G401 (cell line): ENCODE data around the gene DIP2C. TPM values are rescaled to one million over a fixed set of nuclear protein-coding genes. Genes with fewer than 3 reads are reported as not detected.

Experiments
- DNase-seq: peaks from one replicate; pipeline ENCODE4 v3.0.0-alpha.2; 2015; ENCODE audit warnings: low spot score
- in situ Hi-C: cut with HindIII; loops from 2 replicates; pipeline ENCODE4 v1.10.0; 2016; ENCODE audit warnings: low sequenced_read_pairs, mixed read lengths
- total RNA-seq: library from RNA; depleted of rRNA; stranded (reverse); fragments of >200 nt; shearing (Covaris generic); gene quantifications from 2 replicates; pipeline ENCODE4 v1.2.3, GENCODE V29; 2014

Gene DIP2C
- total RNA-seq, 1 experiment from 2014 or later: 9.0 TPM

DNA sequence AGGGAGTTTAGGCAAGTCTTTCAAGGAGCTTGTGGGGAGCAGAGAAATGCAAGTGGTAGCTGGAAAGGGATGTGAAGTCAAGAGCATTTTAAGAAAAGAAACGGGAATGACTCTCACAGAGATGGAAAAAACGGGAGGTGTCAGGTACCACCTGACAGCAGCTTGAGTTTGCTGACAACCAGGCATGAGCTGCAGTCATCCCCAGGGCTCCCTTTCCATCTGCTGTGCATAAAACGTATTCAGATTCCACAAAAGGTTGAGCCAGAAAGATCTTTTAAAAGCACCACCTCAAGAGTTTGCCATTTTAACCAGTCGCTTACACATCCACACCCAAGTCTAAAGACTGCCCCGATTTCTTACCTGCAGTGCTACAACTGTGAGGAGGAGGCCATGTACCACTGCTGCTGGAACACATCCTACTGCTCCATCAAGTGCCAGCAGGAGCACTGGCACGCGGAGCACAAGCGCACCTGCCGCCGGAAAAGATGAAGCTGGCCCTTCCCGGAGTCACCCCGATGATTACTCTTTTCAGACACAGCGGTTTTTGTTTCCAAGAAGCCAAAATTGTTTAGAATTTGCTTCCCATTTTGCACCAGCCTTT, 437.4 kb downstream of the DIP2C start:
- in situ Hi-C loops: no loop called here

DNA sequence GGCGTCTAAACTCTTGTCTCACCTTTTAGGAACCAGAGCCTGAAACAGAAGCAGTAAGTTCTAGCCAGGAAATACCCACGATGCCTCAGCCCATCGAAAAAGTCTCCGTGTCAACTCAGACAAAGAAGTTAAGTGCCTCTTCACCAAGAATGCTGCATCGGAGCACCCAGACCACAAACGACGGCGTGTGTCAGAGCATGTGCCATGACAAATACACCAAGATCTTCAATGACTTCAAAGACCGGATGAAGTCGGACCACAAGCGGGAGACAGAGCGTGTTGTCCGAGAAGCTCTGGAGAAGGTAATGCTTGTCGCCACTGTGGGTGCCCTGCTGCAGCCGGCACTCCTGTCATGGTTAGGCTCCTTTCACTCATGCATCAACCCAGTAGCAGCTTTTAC, 441.2 kb downstream of the DIP2C start:
- no peak for DNase-seq
- in situ Hi-C loops: no loop called here

More for the DNA sequence above, 437.4 kb downstream of the DIP2C start:
- DNase-seq: peak; percentile 85

DNA sequence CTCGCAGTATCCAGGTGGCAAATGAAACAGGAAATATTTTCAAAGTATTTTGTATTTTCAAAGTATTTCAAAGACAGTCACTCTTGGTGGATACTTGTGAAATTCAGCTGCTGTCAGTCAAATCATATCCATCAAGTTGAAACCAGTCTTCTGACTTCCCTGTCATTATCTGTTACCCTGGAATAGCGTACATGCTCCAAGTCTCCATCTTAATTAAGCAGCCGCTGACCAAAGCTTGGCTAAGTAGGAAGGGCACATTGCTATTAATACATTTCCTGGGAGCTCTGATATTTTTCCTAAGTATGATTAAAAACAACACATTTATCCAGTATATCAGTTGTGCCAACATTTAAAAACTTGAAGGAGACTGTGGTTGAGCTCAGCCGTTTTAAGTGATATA, 442.0 kb downstream of the DIP2C start:
- in situ Hi-C loops: no loop called here
- no peak for DNase-seq

DNA sequence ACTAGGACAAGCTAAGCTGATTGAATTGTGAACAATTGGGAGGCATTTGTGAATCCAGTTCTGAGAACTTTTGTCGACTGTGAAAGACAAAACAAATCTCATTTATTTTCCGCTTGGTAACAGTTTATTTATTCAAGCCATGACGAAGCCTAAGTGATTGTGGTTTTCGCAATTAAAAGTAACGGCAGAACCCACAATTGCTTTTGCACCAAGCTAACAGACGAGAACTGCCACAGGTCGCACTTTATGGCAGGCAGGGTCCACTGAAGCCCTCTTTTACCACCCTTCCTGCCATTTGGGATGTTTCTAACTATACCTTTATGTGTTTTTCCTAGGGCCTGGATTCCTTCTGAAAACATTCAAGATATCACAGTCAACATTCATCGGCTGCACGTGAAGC, 443.0 kb downstream of the DIP2C start:
- DNase-seq: no peak
- in situ Hi-C loops: no loop called here

DNA sequence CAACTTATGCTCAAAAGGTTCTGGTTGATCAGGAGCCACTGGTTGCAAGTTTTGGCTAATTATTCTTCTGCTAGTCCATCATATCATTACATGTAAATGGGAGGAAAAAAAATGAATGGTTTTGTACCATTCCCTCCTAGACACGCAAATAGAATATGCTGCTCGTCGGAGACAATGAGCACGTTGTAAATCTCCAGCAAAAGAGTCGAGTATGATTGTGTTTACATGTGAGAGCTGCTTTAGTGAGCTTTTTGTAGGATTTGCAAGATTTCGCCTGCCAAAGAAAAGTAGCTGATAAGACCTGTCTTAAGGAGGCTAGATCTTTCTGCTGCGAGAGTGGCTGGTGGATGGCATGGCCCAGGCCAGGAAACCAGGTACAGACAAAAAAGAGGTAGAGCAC, 445.2 kb downstream of the DIP2C start:
- no peak for DNase-seq
- in situ Hi-C loops: no loop called here

DNA sequence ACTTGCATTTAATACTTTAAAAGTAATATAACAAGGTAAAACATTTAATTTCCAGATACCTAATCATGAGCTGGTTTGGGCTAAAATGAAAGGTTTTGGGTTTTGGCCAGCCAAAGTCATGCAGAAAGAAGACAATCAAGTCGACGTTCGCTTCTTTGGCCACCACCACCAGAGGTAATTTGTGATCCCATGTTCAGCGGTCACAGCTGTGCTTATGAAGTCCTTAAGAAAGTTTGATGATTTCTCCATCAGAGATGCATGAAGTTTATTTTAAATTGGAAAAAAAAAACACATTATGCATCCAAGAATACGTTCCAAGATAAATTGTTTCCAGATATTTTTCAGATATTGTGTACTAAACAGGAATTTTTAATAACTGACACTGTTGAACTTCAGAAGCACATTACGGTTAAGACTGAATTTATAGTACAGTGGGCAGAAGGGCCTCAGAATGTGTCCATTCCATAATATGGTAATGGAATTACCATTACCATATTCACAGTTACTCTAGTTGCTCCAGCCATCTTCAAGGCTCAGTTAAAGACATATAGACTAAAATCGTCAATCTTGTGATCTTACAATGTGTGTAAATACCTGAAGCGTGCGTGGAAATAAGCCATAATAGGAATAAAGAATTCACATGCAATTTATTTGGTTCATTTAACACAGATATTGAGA, 447.4 kb downstream of the DIP2C start:
- DNase-seq: no peak
- in situ Hi-C loops: no loop called here

DNA sequence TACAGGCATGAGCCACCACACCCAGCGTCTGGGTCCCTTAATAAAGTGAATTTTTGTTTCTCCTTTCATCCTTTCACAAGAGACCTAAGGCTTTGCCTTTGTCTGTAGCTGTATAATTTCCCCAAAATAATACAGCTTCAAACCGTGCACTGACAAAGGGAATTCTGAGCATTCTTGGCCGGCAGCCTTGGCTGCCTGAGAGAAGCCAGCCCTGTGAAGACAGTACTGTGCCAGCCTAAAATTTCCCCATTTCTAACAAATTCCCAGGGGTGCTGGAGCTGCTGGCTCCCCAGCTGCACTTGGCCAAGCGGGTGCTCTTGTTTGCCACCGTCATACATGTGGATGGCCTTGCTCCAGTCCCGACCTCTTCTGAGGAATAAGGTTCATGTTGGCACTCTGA, 448.0 kb downstream of the DIP2C start:
- DNase-seq: peak; percentile 46
- in situ Hi-C loops: no loop called here

- no peak for DNase-seq
- in situ Hi-C loops: no loop called here
Measured at GRCh38 chr10:239109-239508, 450.4 kb downstream of the DIP2C start.

- in situ Hi-C loops: no loop called here
Measured at GRCh38 chr10:235915-236314, 453.6 kb downstream of the DIP2C start.

GRCh38 chr10:234708-235406, 454.6 kb downstream of the DIP2C start:
- DNase-seq: no peak
- in situ Hi-C loops: no loop called here

More at GRCh38 chr10:235915-236314, 453.6 kb downstream of the DIP2C start:
- no peak for DNase-seq

- in situ Hi-C loops: no loop called here
- no peak for DNase-seq
Measured at GRCh38 chr10:232878-233277, 456.6 kb downstream of the DIP2C start.

- DNase-seq: no peak
- in situ Hi-C loops: no loop called here
Measured at GRCh38 chr10:232061-232460, 457.4 kb downstream of the DIP2C start.

- in situ Hi-C loops: no loop called here
- DNase-seq: no peak
Measured at GRCh38 chr10:230758-231157, 458.7 kb downstream of the DIP2C start.

DNA sequence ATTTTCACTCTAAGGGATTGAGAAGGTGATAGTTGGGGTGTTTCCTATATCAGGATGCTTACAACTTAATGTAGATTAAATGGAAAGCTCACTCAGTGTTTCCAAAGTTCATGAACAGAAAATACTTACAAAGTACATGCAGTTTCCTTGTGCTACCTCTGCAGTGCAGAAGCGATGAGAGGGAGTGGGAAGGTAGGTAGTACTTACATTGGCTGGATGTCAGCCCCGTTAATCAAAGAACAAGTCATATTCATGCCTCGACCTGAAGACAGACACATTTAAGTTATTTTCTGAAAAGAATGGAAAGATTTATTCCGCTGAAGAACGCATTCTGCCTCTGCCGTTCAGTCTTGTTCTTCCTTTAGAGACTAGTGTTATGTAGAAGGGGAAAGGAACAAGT, 461.1 kb downstream of the DIP2C start:
- in situ Hi-C loops: no loop called here
- no peak for DNase-seq

DNA sequence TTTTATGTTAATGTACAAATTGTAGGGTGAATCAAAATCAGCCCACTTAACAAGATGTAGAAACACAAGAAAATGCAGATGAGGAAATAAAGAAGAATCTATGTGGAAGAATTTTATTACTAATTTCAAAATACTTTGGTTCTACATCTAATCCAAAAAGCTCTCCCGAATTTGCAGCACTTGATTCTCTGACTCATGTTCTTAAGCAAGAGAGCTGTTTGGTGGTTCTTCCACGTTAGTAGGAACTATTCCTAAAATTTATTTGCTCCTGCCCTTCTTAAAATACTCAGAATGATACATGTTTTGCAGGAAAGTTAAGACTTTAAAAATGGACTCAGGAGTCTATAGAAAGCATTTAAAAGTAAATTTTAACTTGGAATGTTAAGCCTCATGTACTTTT, 462.5 kb downstream of the DIP2C start:
- DNase-seq: no peak
- in situ Hi-C loops: no loop called here

GRCh38 chr10:226018-226417, 463.4 kb downstream of the DIP2C start:
- in situ Hi-C loops: no loop called here
- no peak for DNase-seq

- in situ Hi-C loops: no loop called here
- DNase-seq: no peak
Measured at GRCh38 chr10:224571-224970, 464.9 kb downstream of the DIP2C start.
